Pulmonary artery endothelial cell (primary cell): ENCODE data around the gene NDE1. TPM values are rescaled to one million over a fixed set of nuclear protein-coding genes. Genes with fewer than 3 reads are reported as not detected.

ENCODE experiments used
- DNase-seq: peaks from one replicate; pipeline ENCODE4 v3.0.0-alpha.2; 2011; ENCODE audit warnings: low read depth, low spot score
- total RNA-seq: library from RNA; depleted of rRNA; stranded (reverse); fragments of >200 nt; gene quantifications from 2 replicates; pipeline ENCODE4 v1.2.3, GENCODE V29; 2014

Gene NDE1
- total RNA-seq, 1 donor from 2014 or later = 49.8 TPM

GRCh38 chr16:15766918-15767317, 116.9 kb downstream of the NDE1 start:
- DNase-seq = no peak

GRCh38 chr16:15768201-15768600, 118.2 kb downstream of the NDE1 start:
- no peak for DNase-seq

- DNase-seq = no peak
Measured at GRCh38 chr16:15769239-15769638, 119.2 kb downstream of the NDE1 start.

GRCh38 chr16:15770107-15770506, 120.1 kb downstream of the NDE1 start:
- DNase-seq = peak; percentile 29

GRCh38 chr16:15770512-15770911, 120.5 kb downstream of the NDE1 start:
- peak; percentile 24 for DNase-seq

- no peak for DNase-seq
Measured at GRCh38 chr16:15771694-15772093, 121.6 kb downstream of the NDE1 start.

GRCh38 chr16:15772579-15773293, 122.7 kb downstream of the NDE1 start:
- DNase-seq = no peak

- DNase-seq = no peak
Measured at GRCh38 chr16:15773968-15774367, 123.9 kb downstream of the NDE1 start.

GRCh38 chr16:15775209-15775608, 125.2 kb downstream of the NDE1 start:
- no peak for DNase-seq

GRCh38 chr16:15775663-15776304, 125.7 kb downstream of the NDE1 start:
- no peak for DNase-seq

Other genes starting within 250 kb of the NDE1 start
- gene BMERB1, start 215.7 kb upstream of the NDE1 start, total RNA-seq = 22.4 TPM in 2 replicates
- 11.2 and 15.1 TPM in 2 replicates for gene MARF1, start 7.1 kb upstream of the NDE1 start, total RNA-seq
- gene MYH11, start 206.8 kb downstream of the NDE1 start, total RNA-seq = not detected in 2 replicates
- 27.5 and 30.5 TPM in 2 replicates for gene CEP20, start 238.4 kb downstream of the NDE1 start, total RNA-seq